GM21367 (cell line): Measurements from ENCODE around the gene FBXL16.

Experiments used
- ATAC-seq: cut with Tn5 transposase; IDR thresholded peaks from one replicate; pipeline ENCODE4 v1.9.1; 2021; ENCODE audit not compliant: unreplicated experiment

Gene FBXL16

GRCh38 chr16:710500-711075 is 5.0 kb upstream of the FBXL16 start:
- ATAC-seq, result no peak

- ATAC-seq, result no peak
Observed at GRCh38 chr16:709566-710499, 4.2 kb upstream of the FBXL16 start.

GRCh38 chr16:708959-709358 is 3.4 kb upstream of the FBXL16 start:
- ATAC-seq, result no peak

- ATAC-seq, result no peak
Observed at GRCh38 chr16:708019-708418, 2.4 kb upstream of the FBXL16 start.

- ATAC-seq, result no peak
Observed at GRCh38 chr16:707062-707538, 1.5 kb upstream of the FBXL16 start.

GRCh38 chr16:706189-707061 is 824 bp upstream of the FBXL16 start:
- no peak for ATAC-seq

- no peak for ATAC-seq
Observed at GRCh38 chr16:704552-705380, 835 bp downstream of the FBXL16 start.

GRCh38 chr16:704047-704446 is 1.6 kb downstream of the FBXL16 start:
- ATAC-seq, result no peak

GRCh38 chr16:703406-703805 is 2.2 kb downstream of the FBXL16 start:
- ATAC-seq, result no peak

- ATAC-seq, result no peak
Observed at GRCh38 chr16:702341-702740, 3.3 kb downstream of the FBXL16 start.

- no peak for ATAC-seq
Observed at GRCh38 chr16:700684-701584, 4.7 kb downstream of the FBXL16 start.

GRCh38 chr16:698911-699671 is 6.5 kb downstream of the FBXL16 start:
- ATAC-seq, result no peak

GRCh38 chr16:695355-696089 is 10.1 kb downstream of the FBXL16 start:
- ATAC-seq, result no peak

GRCh38 chr16:694863-695354 is 10.7 kb downstream of the FBXL16 start:
- ATAC-seq, result no peak

GRCh38 chr16:694187-694862 is 11.3 kb downstream of the FBXL16 start:
- no peak for ATAC-seq

- ATAC-seq, result no peak
Observed at GRCh38 chr16:693766-694165, 11.8 kb downstream of the FBXL16 start.

- ATAC-seq, result no peak
Observed at GRCh38 chr16:693364-693763, 12.2 kb downstream of the FBXL16 start.
